GM18499 (cell line): Measurements from ENCODE around the gene FAM9C.
"Not testable (repeated sequence)": the region's sequence is repeated elsewhere in the genome, so short reads cannot be mapped to it uniquely, and the experiment has no call there.

Experiments used
- ATAC-seq: cut with Tn5 transposase; IDR thresholded peaks from one replicate; pipeline ENCODE4 v1.9.1; 2021; ENCODE audit warnings: moderate number of reproducible peaks; ENCODE audit not compliant: insufficient read depth, unreplicated experiment

Gene FAM9C

DNA sequence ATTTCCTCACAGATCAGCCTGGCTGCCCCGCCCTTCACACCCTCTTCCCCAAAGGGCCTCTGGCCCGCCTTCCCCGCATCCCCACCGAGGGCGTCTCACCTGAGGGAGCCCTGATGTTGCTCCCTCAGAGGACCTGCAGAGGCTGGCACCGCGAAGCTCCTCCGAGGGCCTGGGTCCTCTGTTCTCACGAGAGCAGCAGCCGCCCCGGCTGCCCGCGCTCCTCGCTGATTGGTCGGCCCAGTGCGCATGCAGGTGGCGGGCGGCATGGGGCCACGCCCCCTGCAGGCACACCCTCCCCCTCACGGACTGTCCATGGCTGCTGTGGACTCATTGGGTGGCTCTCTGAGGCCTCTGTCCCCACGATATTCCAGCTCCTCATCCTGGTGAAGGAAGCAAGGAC is at the start of gene FAM9C:
Gene FAM9C, minus strand, starts transcription at position 180 of the 400 bp plus-strand sequence. CDS start 831 bp downstream, outside the sequence.
- ATAC-seq = no peak

DNA sequence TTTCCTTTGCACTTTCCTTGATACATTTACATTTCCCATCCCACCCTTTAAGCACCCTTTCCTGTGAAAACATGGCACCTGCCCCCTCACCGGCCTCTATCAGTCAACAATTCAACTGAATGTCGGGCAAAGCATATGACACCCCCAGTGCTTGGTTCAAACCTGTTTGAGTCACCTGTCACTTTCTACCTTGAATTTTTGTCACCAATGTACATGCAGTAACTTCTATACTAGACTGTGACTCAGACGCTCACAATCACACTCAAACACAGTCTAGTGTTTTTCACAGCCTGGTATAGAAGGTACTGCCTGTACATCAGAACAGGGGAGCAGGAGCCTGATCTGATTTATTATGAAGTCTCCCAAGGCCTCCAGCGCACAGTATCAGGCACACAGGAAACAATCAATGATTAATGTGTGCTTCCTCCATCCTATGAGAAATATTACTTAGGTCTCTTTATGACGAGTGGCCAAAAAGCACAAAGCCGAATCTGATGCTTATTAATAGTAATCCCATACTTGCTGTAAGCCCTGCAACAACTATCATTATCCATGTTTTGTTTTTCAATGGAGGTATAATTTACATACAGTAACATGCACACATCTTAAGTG is 49.2 kb upstream of the FAM9C start:
- ATAC-seq = no peak

DNA sequence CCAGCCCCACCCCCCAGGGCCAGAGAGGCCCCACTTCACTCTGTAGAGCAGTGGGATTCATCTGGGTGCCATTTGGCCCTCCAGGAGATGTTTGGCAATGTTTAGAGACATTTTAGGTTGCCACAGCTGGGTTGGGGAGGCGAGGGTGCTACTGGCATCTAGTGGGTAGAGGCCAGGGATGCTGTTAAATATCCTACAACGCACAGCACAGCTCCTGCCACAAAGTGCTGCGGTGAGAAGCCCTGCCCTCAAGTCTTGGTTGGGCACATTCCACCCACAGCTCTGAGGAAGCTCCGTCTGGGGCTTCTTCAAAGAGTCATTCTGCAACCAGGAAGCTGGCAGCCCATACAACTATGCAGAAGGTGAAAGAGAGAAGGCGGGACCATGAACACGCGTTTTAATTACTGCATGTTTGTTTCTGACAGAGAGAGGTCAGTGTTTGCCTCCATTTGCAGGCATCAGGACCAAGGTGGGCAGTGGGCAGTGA is 48.1 kb upstream of the FAM9C start:
- ATAC-seq = peak; percentile 35

DNA sequence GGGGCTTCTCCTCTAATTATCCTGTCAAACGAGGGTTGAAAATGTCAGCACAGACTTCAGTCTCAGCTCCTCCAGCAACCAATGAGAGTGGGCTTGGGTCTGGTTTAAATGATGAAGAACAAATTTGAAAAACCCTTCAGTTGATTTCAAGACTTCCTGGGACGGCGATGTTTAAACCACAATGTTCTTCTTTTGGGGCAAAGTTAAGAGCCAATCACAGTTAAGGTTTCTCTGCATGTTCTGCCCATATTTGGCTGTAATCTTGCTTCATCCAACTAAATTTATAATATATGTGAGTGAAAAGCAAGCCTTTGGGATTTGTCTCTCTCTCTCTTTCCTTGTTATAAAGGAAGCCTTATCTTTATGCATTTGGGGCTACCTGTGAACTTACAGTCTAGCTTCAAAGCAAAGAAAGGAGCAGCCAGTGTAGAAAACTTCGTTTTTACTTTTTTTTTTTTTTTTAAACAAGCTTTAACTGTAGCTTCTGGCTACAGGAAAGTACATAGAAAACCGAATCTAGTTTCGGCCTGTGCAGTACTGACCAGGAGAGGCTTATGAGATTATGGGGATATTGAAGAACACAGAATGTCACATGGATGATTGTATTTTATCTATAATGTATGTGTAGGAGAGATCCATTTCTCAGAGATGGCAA is 46.8 kb upstream of the FAM9C start:
- no peak for ATAC-seq

DNA sequence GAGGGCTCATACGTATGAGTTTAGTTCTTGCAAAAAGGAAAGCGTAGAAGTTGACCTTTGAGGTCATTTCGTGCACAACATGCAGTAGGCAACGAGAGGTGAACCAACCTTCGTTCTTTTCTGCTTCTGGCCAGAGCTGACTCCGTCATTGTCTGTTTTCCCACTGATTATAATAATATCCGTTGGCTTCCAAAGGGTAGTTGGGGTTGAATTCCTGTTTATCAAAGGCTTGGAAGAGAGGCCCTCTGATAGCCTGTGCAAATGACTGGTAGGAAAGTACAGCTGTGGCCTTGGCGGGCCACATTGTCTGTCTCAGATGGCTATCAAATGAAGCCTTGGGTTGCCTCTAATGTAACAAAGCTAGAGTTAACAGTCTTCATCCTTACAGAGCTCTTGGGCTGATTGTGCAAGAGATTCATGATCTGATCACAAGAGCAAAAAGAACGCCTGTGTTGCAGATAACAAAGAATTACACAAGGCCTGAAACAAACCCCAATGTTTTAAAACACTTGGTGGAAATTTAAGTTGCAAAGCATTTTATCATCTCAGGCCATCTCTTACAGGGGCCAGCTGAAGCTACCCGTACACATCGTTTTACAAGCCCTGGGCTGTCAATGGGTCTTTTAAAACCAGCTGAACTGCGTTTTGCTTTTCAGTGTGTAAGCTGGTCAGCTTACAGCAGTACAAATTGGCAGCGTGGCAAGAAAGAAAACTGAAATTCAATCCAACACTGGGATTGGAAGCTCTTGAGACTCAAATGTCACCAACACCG is 46.1 kb upstream of the FAM9C start:
- no peak for ATAC-seq

DNA sequence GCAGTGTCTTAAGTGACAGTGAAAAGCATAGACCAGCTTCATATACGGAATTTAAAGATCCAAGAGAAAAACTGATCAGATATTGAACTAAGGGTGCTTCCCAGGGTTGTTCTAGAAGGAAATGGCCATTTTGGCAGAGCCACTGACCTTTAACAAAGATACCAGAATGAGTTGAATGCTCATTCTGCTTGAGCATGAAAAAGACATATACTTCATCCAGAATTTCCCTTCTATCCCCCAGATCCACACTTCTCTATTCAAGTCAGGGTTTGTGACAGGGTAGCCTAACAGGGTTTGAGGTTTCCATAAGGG is 45.6 kb upstream of the FAM9C start:
- no peak for ATAC-seq

DNA sequence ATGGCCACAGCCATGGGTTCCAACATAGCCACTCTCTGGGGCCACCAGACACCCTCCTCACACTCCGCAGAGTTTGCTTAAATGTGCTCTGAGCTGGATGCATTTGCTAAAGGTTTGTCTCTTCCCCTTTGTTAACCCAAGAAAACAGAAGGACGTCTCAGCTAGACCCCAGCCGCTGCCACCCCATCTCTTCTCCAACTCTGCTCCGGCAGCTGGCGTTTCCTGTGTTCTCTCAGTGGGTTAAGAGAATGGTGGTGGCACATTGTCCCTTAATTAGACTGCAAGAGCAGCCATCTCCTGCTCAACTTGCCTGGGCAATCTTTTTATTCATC is 43.7 kb upstream of the FAM9C start:
- no peak for ATAC-seq

DNA sequence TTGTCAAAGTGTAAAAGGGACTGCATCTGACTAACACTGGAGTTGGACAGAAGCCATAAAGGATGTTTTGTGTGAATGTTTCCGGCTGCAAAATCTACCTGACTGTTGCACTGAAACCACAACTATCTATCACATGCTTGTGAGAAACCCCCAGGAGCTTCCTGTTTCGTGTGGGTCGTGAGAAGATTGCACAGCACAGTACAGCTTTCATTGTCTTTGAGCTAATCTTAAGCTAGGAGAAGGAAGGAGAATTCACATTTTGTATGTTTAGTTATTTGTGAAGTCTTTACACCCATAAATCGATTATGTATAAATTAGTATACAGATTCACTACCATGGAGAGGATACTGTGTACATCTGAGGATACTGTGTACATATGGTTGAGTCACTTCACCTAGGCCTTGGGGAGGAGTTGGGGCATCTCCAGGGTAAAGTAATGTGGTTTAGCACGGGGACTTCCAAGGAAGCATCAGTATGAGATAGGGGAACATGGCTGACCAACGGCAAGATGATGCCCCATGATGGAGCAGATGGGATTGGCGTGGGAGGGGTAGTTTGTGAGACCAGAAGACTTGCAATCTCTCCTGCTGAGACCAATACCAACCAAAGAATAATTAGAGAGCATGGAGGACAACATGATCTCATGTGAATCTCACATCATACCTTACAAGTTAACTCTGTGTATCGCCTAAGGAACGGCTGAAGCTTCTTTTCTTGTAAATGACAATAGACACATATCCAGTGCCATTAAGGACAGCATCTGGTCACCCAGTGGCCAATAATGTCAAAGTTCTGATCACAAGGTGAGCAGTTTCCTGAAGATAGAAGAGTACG is 43.1 kb upstream of the FAM9C start:
- ATAC-seq = peak; percentile 56

DNA sequence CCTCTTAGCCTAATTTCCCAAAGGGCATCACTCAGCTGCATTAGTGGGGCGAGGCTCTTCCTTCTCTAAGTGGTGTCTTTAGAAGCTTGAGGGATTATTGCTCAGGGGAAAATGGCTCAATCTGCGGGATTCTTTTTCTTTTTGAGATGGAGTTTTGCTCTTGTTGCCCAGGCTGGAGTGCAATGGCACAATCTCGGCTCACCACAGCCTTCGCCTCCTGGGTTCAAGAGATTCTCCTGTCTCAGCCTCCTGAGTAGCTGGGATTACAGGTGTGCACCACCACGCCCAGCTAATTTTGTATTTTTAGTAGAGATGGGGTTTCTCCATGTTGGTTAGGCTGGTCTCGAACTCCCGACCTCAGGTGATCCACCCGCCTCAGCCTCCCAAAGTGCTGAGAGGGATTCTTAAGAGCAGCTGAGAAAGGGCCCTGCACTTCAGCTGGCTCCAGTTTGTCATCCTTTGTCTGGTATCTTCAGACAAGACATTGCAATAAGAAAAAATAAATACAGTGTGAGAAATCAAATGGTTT is 42.4 kb upstream of the FAM9C start:
- ATAC-seq = not testable (repeated sequence)

DNA sequence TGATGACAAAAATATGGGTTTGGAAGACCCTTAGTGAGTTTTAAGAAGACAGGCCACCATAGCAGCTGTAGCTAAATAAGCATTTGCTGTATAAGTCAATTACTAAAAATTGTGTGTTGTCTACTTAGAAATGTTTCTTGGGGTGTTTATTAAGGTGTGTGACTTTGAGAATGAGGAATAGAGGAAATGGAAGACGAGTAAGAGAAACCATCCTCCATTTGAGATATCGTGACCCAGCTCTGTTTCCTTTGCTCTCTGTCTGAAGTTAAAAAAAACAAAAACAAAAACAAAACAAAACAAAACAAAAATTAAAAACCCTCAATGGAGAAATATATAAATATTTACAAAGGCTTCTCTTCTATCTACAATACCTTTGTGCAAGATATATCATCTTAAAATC is 41.7 kb upstream of the FAM9C start:
- ATAC-seq = no peak

DNA sequence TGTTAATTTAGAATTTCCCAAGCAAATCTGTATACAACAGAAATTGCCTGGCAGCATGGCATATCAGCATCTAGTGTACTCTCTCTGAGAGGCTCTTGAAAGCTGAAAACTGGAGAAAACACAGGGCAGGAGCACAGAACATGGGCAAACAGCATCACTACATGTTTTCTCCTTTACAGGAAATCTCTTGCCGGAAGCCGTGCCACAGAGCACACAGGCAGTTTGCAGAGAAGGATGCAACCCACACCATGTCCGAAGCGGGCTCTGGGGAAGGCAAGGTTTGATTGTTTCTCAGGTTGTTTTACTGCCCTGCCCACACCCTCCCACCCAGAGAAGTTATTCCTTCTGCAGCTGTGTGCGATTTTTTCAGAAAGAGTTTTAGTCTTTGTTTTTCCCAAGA is 41.1 kb upstream of the FAM9C start:
- no peak for ATAC-seq

DNA sequence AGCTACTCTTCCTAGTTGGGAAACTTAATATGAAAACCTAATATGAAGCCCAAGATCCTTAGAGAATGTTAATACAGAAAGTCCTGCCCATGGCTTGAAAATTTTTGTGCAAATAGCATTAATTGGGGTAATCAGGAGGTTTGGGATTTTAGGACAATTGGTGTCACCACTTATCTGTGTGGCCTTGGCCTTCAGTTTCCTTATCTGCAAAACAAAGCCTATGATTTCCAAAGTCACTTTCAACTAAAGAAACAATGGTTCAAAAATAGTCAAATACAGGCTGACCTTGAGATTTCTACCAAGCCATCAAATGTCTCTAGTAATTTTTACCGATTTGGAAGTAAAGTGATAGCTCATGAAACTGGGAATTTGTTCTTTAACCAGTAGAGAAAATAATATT is 40.2 kb upstream of the FAM9C start:
- no peak for ATAC-seq

DNA sequence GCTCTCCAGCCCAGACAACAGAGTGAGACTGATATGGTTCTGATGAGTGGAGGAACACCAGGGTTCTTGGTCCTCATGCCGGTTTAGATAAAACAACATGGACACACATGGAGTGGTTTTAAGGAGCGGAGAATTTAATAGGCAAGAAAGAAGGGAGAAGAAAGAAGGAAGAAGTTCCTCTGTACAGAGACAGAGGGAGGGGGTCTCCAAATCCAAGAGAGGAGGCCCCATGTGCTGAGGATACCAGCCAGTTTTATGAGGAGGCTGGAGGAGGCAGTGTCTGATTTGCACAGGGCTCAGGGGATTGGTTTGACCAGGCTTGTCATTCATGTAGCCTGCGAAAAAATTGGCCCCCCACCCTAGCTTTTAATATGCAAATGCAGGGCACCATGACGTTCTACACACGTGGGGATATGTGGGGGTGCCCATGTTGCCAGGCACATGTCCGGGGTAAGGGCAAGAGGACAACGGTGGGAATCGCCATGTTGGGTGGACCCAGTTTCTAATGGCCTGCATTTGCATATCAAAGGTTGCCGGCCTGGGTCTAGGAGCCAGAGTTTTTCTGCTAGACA is 39.4 kb upstream of the FAM9C start:
- ATAC-seq = not testable (repeated sequence)

DNA sequence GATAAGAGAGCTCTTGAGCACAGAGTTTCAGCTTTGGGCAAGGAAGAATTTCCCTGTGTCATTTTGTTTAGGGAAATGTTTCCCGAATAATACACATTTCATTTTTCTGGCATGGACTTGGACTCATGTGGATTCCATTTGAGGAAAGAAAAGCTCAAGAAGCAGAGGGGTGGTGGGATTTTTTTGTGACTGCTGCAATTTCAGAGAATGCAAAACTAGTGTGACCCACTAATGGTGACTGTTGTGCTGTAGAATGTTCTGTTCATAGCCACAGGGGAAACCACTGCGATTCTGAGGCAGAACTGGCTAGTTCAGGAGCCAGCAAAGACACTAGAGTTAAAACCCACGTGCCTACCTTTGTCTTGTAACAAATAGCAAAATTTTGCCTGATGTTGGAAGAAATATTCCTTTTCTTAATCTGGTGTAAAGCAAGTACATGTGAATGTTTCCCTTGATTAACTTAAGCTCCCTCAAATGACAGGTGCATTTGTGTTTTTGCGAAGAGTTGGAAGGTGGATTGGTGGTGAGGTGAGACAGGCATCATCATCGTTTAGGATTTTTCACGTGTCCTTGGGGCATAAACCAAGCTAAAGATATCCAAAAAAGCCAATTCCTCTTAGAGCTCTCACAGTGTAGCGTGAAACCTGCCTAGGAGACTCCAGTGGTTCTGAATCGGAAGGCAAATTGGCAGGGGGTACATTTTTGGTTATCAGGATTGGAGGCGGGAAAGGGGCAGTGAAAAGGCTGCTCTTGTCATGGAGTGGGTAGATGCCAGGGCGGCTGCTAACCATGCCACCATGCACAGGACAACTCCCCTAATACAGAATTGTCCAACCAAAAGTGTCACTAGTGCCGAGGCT is 38.0 kb upstream of the FAM9C start:
- no peak for ATAC-seq

DNA sequence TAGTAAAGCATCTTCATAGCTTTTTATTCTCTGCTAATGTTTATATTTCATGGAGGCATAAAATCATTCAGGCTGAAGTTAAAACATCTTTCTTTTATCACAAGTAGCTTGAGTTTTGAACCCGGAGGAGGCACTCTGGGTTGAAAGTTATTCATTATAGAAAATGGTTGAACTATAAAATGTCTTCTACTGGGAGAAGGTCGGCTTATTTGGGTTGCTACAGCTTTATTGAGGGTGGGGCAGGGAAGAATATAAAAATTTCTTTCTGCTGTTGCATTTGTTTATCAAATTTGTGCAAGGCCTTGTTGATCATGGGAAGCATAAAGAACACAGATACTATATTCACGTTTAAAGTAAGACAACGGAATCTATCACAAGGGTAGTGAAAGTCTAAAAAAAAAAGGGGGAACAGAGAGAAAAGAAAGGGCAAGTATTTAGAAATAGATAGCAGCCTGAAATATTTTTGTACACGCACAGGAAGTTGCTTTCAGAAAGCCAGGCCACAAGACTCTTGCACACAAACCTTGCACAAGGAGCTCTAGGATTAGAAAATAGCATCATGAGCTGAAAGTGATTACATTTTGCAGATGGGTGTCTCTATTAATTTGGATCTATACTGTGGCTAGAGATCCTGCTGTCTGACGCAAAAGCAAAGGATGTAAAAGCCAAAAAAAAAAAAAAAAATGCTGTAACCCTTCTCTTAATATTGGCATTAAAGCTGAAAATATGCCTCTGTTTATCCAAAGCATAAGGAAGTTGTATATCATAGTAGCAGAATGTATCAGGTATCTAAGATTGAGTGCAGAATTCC is 37.2 kb upstream of the FAM9C start:
- ATAC-seq = peak; percentile 54

DNA sequence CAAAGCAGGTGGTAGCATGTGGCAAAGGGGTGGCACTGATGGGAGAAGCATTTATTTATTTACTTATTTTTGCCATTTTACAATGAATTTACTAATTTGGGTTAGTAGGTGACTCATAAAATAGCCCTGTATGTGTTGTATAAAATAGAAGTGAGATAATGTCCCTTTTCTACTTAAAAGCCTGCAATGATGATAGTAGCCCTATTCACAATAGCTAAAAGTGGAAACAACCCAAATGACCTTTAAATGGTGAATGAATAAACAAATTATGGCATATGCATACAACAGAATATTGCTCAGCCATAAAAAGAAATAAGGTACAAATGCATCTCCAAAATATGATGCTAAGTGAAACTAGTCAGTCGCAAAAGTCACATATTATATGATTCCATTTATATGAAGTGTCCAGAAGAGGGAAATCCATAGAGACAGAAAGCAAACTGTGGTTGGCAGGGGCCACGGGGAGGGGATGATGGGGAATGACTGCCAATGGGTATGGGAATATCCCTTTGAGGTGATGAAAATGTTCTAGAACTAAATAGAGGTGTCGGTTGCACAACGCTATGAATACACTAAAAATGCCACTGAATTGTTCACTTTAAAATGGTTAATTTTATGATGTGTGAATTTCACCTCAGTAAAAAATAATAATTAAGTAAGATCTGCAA is 35.8 kb upstream of the FAM9C start:
- no peak for ATAC-seq

DNA sequence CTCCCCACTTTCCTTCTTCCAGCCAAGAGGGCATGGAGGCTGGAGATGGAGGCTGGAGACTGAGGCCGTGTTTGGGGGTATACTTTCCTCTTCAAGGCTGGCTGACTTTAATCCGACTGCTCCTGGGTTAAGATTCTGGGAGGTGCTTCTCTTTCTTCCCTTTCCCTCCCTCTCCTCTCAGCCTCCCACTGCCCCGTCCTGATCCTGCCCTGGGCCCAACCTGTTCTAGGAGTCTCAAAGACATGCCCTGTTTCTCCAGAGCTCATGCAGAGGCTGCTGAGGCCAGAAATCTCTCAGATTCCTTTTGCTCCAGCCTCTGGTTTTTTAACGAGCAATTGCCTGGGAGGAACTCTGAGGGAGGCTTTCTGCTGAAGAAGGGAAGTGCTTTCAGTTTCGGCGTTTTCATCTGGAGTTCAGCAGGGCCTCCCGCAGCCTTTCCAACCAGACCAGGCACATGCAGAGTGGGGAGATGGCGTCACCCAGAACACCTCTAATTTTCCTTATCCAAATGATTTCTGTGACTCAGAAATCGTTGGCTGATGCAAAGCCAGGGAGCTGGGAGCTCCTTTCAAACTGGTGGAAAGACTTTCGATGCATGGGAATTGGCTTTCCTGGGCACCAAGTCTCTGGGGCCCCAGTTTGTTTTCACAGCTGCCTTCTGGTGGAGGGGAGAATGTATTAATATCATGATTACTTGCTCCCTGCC is 34.5 kb upstream of the FAM9C start:
- no peak for ATAC-seq
